Stimulated activated CD4-positive, alpha-beta T cell treated with anti-CD3 and anti-CD28 coated beads, Interleukin-1b, Interleukin-23, amount 100 ng/mL, for 48 hours (primary cell): Measurements from ENCODE around the gene OSER1.
"Not testable (repeated sequence)": the region's sequence is repeated elsewhere in the genome, so short reads cannot be mapped to it uniquely, and the experiment has no call there.

Experiments used
- DNase-seq: peaks from one replicate; pipeline ENCODE4 v3.0.0-alpha.2; 2020

The OSER1 gene

GRCh38 chr20:44199877-44200276 lies 10.7 kb downstream of the OSER1 start:
- no peak for DNase-seq

GRCh38 chr20:44198872-44199271 lies 11.7 kb downstream of the OSER1 start:
- DNase-seq = peak; percentile 40

GRCh38 chr20:44196271-44196670 lies 14.3 kb downstream of the OSER1 start:
- DNase-seq = no peak

- no peak for DNase-seq
These were observed 15.0 kb downstream of the OSER1 start for GRCh38 chr20:44195605-44196004.

GRCh38 chr20:44193801-44194200 lies 16.8 kb downstream of the OSER1 start:
- no peak for DNase-seq

- DNase-seq = not testable (repeated sequence)
These were observed 18.9 kb downstream of the OSER1 start for GRCh38 chr20:44191640-44192039.

GRCh38 chr20:44190197-44190852 lies 20.2 kb downstream of the OSER1 start:
- DNase-seq = peak; percentile 22

- no peak for DNase-seq
These were observed 21.8 kb downstream of the OSER1 start for GRCh38 chr20:44188752-44189151.

GRCh38 chr20:44187772-44188709 lies 22.5 kb downstream of the OSER1 start:
- no peak for DNase-seq

- no peak for DNase-seq
These were observed 23.4 kb downstream of the OSER1 start, which contains the start of gene JPH2 for GRCh38 chr20:44187054-44187771. Gene JPH2, minus strand, starts transcription at chr20:44187188. Its CDS starts 483 bp downstream, at chr20:44186705.

GRCh38 chr20:44186674-44187053 lies 23.9 kb downstream of the OSER1 start:
- DNase-seq = no peak

GRCh38 chr20:44186201-44186600 lies 24.4 kb downstream of the OSER1 start:
- no peak for DNase-seq

GRCh38 chr20:44185574-44185973 lies 25.0 kb downstream of the OSER1 start:
- no peak for DNase-seq

- DNase-seq = no peak
These were observed 27.3 kb downstream of the OSER1 start for GRCh38 chr20:44183282-44183681.

GRCh38 chr20:44182863-44183262 lies 27.7 kb downstream of the OSER1 start:
- DNase-seq = no peak

- DNase-seq = no peak
These were observed 28.3 kb downstream of the OSER1 start for GRCh38 chr20:44182135-44182765.

GRCh38 chr20:44181611-44182010 lies 29.0 kb downstream of the OSER1 start:
- DNase-seq = no peak

- no peak for DNase-seq
These were observed 29.8 kb downstream of the OSER1 start for GRCh38 chr20:44180814-44181213.

- no peak for DNase-seq
These were observed 33.6 kb downstream of the OSER1 start for GRCh38 chr20:44176833-44177534.

GRCh38 chr20:44174996-44175765 lies 35.4 kb downstream of the OSER1 start:
- DNase-seq = no peak

- no peak for DNase-seq
These were observed 36.7 kb downstream of the OSER1 start for GRCh38 chr20:44173846-44174245.
